GM21515 (cell line): ENCODE results near the gene TM2D3.
"Not testable (repeated sequence)": the region's sequence is repeated elsewhere in the genome, so short reads cannot be mapped to it uniquely, and the experiment has no call there.

Experiments used
- ATAC-seq: cut with Tn5 transposase; IDR thresholded peaks from one replicate; pipeline ENCODE4 v1.9.1; 2021; ENCODE audit not compliant: unreplicated experiment

Gene TM2D3

GRCh38 chr15:101657968-101658784, 6.0 kb upstream of the TM2D3 start:
- no peak for ATAC-seq

DNA sequence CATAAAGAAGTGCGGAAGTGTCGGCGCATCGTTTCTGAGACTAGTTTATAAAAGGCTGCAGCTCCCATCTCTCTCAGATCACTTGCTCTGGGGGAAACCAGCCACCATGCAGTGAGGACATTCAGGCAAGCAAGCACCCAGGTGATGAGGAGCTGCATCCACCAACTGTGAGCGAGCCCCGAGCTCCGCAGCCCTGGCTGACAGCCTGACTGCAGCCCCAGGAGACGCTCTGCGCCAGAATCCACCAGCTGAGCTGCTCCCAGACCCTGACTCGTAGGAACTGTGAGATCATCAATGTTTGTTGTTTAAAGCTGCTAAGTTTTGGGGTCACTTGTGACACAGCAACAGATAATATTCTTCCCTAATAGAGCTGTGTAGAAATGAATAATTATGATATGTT, 5.0 kb upstream of the TM2D3 start:
- ATAC-seq = no peak

DNA sequence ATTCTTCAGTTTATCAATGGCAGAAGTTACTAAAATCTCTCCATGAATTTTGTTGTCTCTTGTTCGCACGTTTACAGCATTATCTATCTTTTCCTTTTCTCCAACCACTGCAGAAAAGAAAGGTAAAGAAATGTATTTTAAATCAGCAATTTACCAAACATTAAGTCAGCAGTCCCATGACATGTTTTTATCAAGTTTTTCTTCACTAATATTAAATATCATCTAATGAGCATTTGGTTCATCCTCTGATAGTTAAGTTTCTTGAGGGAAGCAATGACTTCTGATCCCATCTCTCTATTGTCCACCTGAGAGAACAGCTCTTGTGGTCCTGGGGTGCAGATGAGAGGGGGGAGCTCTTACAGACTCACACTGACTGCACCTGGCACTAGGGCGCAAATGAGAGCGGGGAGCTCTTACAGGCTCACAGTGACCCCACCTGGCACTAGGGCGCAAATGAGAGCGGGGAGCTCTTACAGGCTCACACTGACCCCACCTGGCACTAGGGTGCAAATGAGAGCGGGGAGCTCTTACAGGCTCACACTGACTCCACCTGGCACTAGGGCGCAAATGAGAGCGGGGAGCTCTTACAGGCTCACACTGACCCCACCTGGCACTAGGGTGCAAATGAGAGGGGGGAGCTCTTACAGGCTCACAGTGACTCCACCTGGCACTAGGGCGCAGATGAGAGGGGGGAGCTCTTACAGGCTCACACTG, 2.6 kb upstream of the TM2D3 start:
- ATAC-seq = not testable (repeated sequence)

- ATAC-seq = no peak
These were observed 2.0 kb upstream of the TM2D3 start for GRCh38 chr15:101654171-101654570.

- ATAC-seq = no peak
These were observed 727 bp upstream of the TM2D3 start for GRCh38 chr15:101652786-101653430.

DNA sequence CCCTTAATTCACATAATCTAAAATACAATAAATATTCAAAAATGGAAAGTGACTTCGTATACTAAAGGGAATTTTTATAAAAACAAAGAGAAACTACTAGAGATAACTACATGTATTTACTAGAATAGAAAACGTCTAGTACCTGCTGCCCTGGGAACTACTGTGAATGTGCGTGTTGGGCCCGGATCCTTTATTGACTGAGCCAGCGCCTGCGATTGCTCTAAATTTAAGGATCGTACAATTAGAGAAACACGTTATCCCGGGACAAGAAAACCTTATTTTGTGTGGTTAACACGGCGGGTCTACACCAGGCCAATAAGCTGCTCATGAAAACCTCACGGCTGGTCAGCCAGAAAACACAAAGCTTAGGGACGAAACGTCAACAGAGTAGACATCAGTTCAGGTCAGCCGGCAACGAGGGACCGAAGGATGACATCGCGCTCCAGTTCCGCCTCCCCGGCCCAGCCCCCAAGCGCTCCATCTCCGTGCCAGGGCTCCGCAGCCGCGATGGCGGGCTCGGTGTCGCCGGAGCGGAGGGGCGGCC, 555 bp downstream of the TM2D3 start:
- peak; percentile 56 for ATAC-seq

- no peak for ATAC-seq
These were observed 2.0 kb downstream of the TM2D3 start for GRCh38 chr15:101650145-101650544.

DNA sequence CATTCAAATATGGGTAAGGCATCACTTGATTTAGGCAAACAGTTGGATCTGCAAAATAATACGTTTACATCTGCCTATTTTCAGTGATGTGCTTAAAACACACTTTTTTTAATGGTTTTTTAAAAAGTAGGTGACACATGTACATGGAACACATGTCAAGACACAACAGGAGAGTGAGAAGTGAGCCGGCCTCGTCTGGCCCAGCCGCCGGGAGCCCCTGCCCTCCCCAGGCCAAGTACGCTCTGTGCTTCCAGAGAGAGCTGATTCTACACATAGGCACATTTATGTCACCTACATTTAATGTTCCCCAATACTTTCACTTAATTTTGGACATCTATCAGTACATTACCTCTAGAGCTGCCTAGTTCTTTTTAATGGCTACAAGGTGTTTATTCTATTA, 3.8 kb downstream of the TM2D3 start:
- ATAC-seq = no peak

- no peak for ATAC-seq
These were observed 4.9 kb downstream of the TM2D3 start for GRCh38 chr15:101647251-101647650.

DNA sequence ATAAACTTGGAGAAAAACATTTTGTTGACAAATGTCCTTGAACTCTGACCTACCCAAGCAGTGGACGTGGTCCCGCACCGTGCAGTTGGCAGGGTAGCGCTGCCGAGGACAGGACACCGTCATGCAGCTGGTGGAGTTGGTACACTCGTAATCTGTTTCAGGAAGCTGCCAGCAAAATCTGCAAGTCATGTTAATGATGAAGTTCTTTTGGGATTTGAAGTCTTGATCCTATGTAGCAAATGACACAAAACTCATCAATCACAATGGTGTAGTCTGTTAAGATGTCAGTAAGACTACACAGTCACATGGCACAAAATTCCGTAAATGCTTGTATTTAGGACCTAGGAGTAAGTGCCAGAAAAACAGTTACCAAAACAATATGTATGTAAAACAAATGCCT, 5.5 kb downstream of the TM2D3 start:
- ATAC-seq = no peak

DNA sequence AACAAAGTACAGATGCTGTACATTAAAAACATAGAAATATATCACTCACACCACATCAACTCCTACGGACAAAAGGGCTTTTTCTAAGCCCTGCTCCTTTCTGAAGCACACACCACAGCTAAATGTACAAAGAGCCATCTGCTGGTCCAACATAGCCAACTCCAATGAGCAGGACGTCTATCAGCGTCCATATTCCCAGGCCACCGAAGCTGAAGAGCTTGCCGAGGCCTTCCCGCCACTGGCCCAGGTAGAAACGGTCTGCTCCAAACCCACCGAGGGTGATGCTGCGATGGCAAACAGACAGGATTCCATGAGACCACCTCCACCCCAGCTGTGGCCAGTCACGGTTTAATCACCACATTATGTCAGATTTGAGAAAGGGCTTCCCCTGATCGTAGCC, 9.8 kb downstream of the TM2D3 start:
- no peak for ATAC-seq

DNA sequence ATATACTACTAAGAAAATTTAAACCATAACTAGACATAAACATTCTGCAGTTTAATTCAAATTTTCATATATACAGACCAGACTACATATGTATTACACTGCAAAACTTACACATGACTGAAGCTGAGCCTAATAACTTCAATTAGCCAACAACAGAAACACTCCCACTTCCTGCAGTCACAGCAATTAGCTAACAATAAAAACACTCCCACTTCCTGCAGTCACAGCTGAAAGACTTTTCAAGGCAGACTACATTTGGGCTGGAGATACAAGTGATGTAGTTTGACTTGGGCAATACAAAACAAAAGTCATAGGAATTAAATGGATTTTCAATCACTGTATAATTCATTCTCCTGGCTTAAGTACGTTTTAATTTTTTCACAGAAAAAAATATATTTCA, 10.3 kb downstream of the TM2D3 start:
- no peak for ATAC-seq

DNA sequence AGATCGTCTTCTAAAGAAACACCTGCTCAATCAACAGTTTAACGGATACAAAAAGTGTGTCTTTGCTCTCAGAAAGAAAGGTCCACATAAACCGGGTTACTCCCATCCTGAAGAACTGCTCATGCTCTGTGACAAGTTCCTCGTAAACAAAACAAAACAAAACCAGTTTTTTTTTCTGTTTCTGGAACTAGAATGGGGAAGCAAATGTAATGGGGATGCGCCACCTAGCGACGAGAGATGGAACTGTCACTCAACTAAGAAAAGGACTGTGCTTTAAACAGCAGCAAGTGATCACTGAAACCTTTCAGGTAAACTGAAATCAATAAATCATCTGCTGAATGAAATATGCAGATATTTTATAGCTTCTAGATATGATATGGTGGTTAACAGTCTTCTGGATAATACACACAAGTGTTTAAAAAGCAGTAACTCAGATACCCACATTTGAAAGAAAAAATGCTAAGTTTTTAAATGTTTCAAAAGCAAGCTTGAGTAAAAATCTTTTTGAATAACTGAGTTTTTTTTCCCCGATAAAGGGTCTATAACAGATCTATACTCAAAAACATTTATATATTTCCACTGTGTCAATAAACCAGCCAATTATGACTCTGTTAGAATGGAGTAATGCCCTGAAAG, 10.9 kb downstream of the TM2D3 start:
- peak; percentile 56 for ATAC-seq

DNA sequence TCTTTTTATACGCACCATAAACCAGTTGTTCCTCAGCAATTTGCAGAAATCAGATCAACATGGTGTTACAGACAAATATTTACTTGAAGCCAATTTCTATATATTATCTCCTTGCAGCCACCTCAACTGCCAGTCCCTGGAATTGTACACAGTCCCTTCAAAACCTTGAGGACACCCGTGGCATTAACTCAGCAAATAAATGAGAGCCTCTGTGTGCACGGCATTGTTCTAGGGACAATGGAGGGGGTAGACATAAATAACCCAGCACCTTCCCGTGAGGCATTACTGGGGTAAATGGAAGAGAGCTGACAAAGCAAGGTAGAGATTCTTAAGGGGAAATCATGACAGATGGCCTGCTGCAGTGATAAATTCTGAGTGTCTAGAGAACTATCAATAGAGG, 12.5 kb downstream of the TM2D3 start:
- ATAC-seq = no peak

DNA sequence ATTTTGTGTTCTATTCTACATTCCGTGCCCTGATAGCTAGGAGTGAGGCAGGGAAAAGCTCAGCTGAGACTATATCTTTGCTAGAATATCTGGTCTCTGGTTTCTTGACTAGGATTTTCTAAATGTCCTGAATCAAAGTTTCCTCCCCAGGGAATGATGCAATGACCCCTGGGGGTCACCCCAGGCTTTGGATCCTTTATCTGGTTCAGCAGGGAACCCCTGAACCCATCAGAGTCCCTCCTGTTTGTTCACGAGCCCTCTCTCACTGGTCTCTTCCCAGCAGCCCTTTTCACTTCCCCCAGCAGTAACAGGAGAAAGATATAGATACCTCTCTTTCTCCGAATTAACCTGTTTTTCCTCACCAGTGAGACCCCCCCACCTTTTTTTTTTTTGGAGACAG, 14.3 kb downstream of the TM2D3 start:
- ATAC-seq = no peak

GRCh38 chr15:101637516-101637915, 14.7 kb downstream of the TM2D3 start:
- ATAC-seq = no peak

GRCh38 chr15:101637038-101637437, 15.1 kb downstream of the TM2D3 start:
- ATAC-seq = no peak

- no peak for ATAC-seq
These were observed 16.0 kb downstream of the TM2D3 start for GRCh38 chr15:101635944-101636727.

- no peak for ATAC-seq
These were observed 18.8 kb downstream of the TM2D3 start for GRCh38 chr15:101633356-101633755.

GRCh38 chr15:101626729-101627128, 25.5 kb downstream of the TM2D3 start:
- not testable (repeated sequence) for ATAC-seq
